GM18951 (cell line): Measurements from ENCODE around the gene GRIN3A.

Source experiments
- POLR2A ChIP-seq: IDR thresholded peaks from 4 replicates; pipeline ENCODE4 v1.6.1; 2011; ENCODE audit warnings: mild to moderate bottlenecking; ENCODE audit not compliant: insufficient read length, insufficient read depth; ENCODE audit errors: extremely low read depth
- in situ Hi-C: fragments of 300-500 bp; cut with MboI; formaldehyde crosslinking; loops from one replicate; pipeline ENCODE4 v1.12.0; 2022; ENCODE audit warnings: low sequenced_read_pairs, mixed read lengths, inconsistent platforms; ENCODE audit not compliant: unreplicated experiment

The GRIN3A gene

GRCh38 chr9:101738566-101739183 lies at the start of gene GRIN3A:
Gene GRIN3A, minus strand, starts transcription at chr9:101738647. Its CDS starts 668 bp downstream, at chr9:101737979.
- in situ Hi-C loops, result no loop called here
- TF ChIP-seq POLR2A, result no peak

GRCh38 chr9:101787891-101788290 lies 49.4 kb upstream of the GRIN3A start:
- no peak for TF ChIP-seq POLR2A
- in situ Hi-C loops, result no loop called here

- no peak for TF ChIP-seq POLR2A
Observed at GRCh38 chr9:101778332-101778731, 39.9 kb upstream of the GRIN3A start.

GRCh38 chr9:101764472-101764871 lies 26.0 kb upstream of the GRIN3A start:
- no peak for TF ChIP-seq POLR2A
- in situ Hi-C loops, result no loop called here

More at GRCh38 chr9:101778332-101778731, 39.9 kb upstream of the GRIN3A start:
- in situ Hi-C loops, result no loop called here

DNA sequence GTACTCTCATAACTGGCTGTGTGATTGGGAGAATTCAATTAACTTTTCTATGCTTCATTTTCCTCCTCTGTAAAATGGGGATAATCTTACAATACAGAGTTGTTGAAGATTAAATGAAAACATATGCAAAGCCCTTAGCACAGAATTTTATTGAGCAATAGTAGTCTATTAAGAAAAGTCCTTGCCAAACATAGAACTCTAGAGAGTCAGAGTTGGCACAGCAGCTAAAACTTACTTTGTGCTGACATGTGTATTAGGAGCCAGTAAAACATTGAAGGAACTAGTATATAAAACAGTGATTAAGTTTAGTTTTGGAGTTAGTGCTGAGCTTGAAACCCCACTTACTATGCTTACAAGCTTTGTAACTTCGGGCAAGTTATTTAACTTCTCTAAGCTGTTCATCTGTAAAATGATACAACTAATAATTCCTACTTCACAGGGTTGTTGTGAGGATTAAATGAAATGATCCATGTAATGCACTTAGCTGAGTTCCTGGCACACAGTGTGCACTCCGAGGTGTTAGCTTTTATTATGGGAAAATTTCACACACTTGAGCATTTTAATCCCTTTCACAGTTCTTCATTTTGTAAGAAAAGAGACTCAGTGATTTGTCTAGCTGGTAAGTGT lies 20.0 kb upstream of the GRIN3A start:
- in situ Hi-C loops, result no loop called here
- no peak for TF ChIP-seq POLR2A

- TF ChIP-seq POLR2A, result no peak
- in situ Hi-C loops, result no loop called here
Observed at GRCh38 chr9:101753716-101754115, 15.3 kb upstream of the GRIN3A start.

DNA sequence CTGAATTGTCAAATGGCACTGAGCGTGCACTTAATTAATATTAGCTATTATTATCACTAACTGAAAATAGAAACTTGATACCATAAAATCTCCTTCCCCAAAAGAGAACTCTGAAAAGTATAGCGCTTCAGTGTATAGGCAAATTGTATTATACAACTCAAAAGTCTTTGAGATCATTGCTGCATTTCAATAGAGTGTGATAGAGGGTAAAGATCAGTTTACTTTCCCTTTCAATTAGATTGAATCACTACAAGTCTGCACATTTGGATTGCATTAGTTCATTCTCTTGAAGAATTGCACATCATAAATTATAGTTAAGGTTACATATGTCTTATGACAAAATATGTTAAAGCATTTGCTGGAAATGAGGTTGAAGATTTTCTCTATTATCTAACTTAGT lies 13.4 kb upstream of the GRIN3A start:
- TF ChIP-seq POLR2A, result no peak
- in situ Hi-C loops, result no loop called here

DNA sequence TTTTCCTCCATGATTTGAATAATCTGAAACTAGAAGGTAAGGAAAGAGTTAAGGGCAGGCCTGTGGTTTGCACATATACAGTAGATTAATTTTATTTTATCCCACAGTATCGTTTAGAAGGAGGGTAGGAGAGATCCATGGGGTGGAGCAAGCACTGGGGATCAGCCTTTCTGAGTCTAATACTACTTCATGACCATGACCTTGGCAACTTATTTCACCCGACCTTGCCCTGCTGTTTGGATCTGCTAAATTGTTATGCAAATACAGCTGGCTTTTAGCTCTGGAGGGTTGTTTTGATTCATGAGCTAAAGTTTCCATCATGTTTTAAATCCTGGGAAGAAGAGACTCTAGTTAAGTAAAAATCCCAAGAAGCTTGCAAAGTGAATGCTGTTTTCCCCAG lies 864 bp upstream of the GRIN3A start:
- in situ Hi-C loops, result no loop called here
- no peak for TF ChIP-seq POLR2A

DNA sequence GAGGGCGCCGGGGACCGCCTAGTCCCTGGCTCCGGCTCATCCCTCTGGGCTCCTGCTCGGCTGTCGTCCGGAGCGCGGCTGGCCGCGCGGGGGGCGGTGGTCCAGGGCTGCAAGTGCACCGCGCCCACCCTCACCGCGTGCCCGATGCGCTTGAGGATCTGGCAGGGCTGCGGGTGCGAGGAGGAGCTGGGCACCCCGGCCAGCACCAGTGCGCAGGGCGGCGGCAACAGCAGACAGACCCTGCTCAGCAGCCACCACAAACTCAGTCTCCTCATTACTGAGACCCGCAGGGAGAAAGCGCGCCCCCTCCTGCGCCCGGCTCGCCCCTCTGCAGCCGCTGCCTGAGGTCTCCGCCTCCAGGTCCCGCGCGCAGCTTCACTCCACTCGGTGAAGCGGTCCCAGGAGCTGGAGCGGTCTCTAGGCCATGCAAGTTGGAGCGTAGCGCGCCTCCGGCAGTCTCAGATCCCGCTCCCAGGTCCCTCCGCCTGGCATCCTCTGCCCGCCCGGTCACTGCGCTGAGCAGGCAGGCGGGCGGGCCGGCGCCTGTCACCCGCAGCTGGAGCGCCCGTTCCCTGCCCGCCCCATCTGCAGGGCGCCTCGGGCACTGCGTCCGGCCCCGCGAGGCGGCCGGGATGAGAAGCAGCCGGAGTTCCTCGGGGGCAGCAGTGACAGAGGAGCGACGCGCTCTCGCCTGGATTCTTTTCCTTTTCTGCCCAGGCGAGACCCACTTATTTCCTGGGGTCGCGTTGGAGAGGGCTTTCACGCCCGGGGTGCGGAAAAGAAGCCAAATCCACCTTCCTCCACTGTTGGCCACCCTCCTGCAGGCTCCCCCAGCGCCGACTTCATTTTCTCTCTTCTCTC lies 512 bp downstream of the GRIN3A start:
- in situ Hi-C loops, result no loop called here
- TF ChIP-seq POLR2A, result no peak

- TF ChIP-seq POLR2A, result no peak
- in situ Hi-C loops, result no loop called here
Observed at GRCh38 chr9:101737165-101737704, 1.2 kb downstream of the GRIN3A start.

DNA sequence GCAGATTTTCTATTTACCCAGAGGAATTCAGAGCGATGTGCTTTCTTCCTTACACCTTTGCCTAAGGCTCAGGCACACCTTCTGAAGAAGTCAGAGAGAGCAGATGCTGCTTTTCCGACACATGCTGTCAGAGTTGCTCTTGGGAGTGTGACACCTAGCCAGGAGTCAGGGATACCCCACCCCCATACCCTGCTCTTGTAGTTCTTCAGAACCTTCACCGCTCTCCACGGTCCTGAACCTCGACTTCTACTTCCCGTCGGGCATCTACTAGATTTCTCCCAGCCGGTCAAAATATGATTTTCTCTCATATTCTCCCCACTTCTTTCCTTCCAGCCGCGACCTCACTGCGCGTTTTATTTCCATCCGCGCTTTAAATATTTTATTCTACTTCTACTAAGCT lies 1.7 kb downstream of the GRIN3A start:
- in situ Hi-C loops, result no loop called here

DNA sequence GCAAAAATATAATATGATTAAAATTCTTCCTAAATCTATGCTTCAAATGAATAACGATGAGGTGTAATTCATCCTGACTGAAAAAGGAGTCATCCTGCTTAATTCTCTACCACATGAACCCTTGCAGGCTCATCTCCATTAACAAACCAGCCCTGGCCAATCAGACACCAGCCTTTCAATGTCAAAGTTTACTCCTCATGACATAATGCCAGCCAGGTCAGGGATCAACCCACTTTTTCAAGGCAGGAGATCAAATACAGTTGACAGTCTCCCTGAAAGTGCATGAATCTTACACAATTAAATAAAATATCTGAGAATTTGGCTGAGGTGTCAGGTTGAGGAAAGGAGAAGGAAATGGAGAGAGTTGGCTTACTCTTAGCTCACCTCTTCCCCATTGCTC lies 7.0 kb downstream of the GRIN3A start:
- in situ Hi-C loops, result no loop called here
- TF ChIP-seq POLR2A, result no peak

More for the DNA sequence above, 1.7 kb downstream of the GRIN3A start:
- no peak for TF ChIP-seq POLR2A
